Caco-2 (cell line): ENCODE results near the gene NXPH2. TPM values are rescaled to one million over a fixed set of nuclear protein-coding genes. Genes with fewer than 3 reads are reported as not detected.
A peak's percentile ranks its signal among the peaks of the same experiment; 100 is the strongest.

ENCODE experiments used
- BruUV-seq: library from RNA; stranded (reverse); fragments of 400-500 nt; replicated peaks from 2 replicates; lab custom pipeline; 2021; lab: Mats Ljungman, UMichigan
- CTCF ChIA-PET: fragments of 300-600 bp; sonication (Branson Sonifier 250); formaldehyde crosslinking; loops from one replicate; lab custom pipeline; 2022; ENCODE audit warnings: antibody characterized with exemption; lab: Charles Lee
- POLR2A ChIA-PET: fragments of 300-600 bp; sonication (Branson Sonifier 250); formaldehyde crosslinking; loops from one replicate; lab custom pipeline; 2022; ENCODE audit warnings: antibody characterized with exemption; lab: Charles Lee
- DNase-seq, 2 experiments: peaks; one replicate each; pipeline versions ENCODE4 v3.0.0 to v3.0.0-alpha.2; 2020 to 2022
- H3K27me3 ChIP-seq: replicated peaks from 2 replicates; pipeline ENCODE4 v1.6.0; 2011; ENCODE audit warnings: low read length; ENCODE audit not compliant: control insufficient read depth, insufficient read depth
- H3K36me3 ChIP-seq: 2 replicates; pipeline ENCODE4 v1.5.1; 2011; ENCODE audit warnings: low read length; ENCODE audit not compliant: control insufficient read depth, insufficient read depth
- H3K4me1 ChIP-seq: fragments of 250-450 bp; sonication (Bioruptor Pico); 2 replicates; pipeline ENCODE4 v1.5.1; 2020; ENCODE audit warnings: mild to moderate bottlenecking
- H3K4me3 ChIP-seq: 2 replicates; pipeline ENCODE4 v1.5.1; 2011; ENCODE audit warnings: low read depth, mild to moderate bottlenecking, control low read depth, low read length
- H3K9me3 ChIP-seq: fragments of 250-450 bp; sonication (Bioruptor Pico); 2 replicates; pipeline ENCODE4 v1.5.1; 2020; ENCODE audit warnings: mild to moderate bottlenecking, moderate library complexity
- H3K27ac Mint-ChIP-seq: one replicate; pipeline ENCODE4 v1.8.0; 2022; ENCODE audit warnings: mixed read lengths; ENCODE audit not compliant: unreplicated experiment
- H3K27me3 Mint-ChIP-seq: one replicate; pipeline ENCODE4 v1.8.0; 2022; ENCODE audit warnings: mixed read lengths; ENCODE audit not compliant: insufficient read depth, unreplicated experiment
- H3K36me3 Mint-ChIP-seq: one replicate; pipeline ENCODE4 v1.8.0; 2022; ENCODE audit warnings: mild to moderate bottlenecking, mixed read lengths; ENCODE audit not compliant: insufficient read depth, unreplicated experiment
- H3K4me1 Mint-ChIP-seq: one replicate; pipeline ENCODE4 v1.8.0; 2022; ENCODE audit warnings: low read depth, mixed read lengths; ENCODE audit not compliant: unreplicated experiment
- H3K4me3 Mint-ChIP-seq: one replicate; pipeline ENCODE4 v1.8.0; 2022; ENCODE audit warnings: mild to moderate bottlenecking, moderate library complexity, mixed read lengths; ENCODE audit not compliant: unreplicated experiment
- H3K9me3 Mint-ChIP-seq: one replicate; pipeline ENCODE4 v1.8.0; 2022; ENCODE audit warnings: mixed read lengths; ENCODE audit not compliant: unreplicated experiment
- CTCF ChIP-seq, 2 experiments: fragments of 200-600 bp in 1 of 2; IDR thresholded peaks; 1 replicate in 1 of 2; 2 replicates in 1 of 2; pipeline versions ENCODE4 v1.5.1 to v1.8.0; 2011 to 2022; ENCODE audit warnings: antibody characterized with exemption in 1 of 2, control low read depth in 1 of 2, inconsistent platforms in 1 of 2, low read depth in 1 of 2, low read length in 1 of 2, mild to moderate bottlenecking in 1 of 2, moderate library complexity in 1 of 2; ENCODE audit not compliant: insufficient read depth in 1 of 2, severe bottlenecking in 1 of 2, unreplicated experiment in 1 of 2
- intact Hi-C: fragments of 100-400 bp; cut with micrococcal nuclease; formaldehyde crosslinking; loops from one replicate; pipeline ENCODE4 v1.10.0; 2022; ENCODE audit not compliant: unreplicated experiment
- total RNA-seq: library from RNA; stranded (reverse); gene quantifications from 2 replicates; pipeline ENCODE4 v1.2.3, GENCODE V29; 2022

The NXPH2 gene
- total RNA-seq, 1 experiment from 2014 or later: not detected

GRCh38 chr2:138654146-138654545, 126.0 kb downstream of the NXPH2 start:
- Histone ChIP-seq H3K9me3 (no peaks in the 10 kb centered on the region), H3K4me1 (peaks cover 29% of the 10 kb centered on the region), H3K4me3 (no peak overlapping the region), H3K27me3 (no peaks in the 10 kb centered on the region), H3K36me3 (no peaks in the 10 kb centered on the region)
- no peaks in the 10 kb centered on the region for H3K9me3 Mint-ChIP-seq
- no peak for TF ChIP-seq CTCF (IDR thresholded peaks at IDR 0.05; ENCODE audit: insufficient read depth in 1 of 2, low read depth in 1 of 2, low read length in 1 of 2, severe bottlenecking in 1 of 2, unreplicated experiment in 1 of 2)
- ChIA-PET POLR2A (no interaction called here), CTCF (no interaction called here)
- H3K27ac Mint-ChIP-seq: no peak overlapping the region
- peaks cover 31% of the 10 kb centered on the region for H3K4me1 Mint-ChIP-seq
- H3K27me3 Mint-ChIP-seq: no peaks in the 10 kb centered on the region
- BruUV-seq: no TSS peak
- DNase-seq: no peak
- H3K36me3 Mint-ChIP-seq: no peaks in the 10 kb centered on the region
- no peak overlapping the region for H3K4me3 Mint-ChIP-seq
- intact Hi-C loops: no loop called here

GRCh38 chr2:138652378-138652777, 127.8 kb downstream of the NXPH2 start:
- no peak overlapping the region for H3K4me3 ChIP-seq
- H3K4me3 Mint-ChIP-seq: no peak overlapping the region
- TF ChIP-seq CTCF (IDR thresholded peaks at IDR 0.05; ENCODE audit: insufficient read depth in 1 of 2, low read depth in 1 of 2, low read length in 1 of 2, severe bottlenecking in 1 of 2, unreplicated experiment in 1 of 2): no peak
- H3K27me3 Mint-ChIP-seq: no peaks in the 10 kb centered on the region
- intact Hi-C loops: no loop called here
- H3K27ac Mint-ChIP-seq: peak overlapping the region; percentile 79
- H3K9me3 ChIP-seq: no peaks in the 10 kb centered on the region
- H3K4me1 Mint-ChIP-seq: peaks cover 25% of the 10 kb centered on the region
- H3K36me3 Mint-ChIP-seq: no peaks in the 10 kb centered on the region
- CTCF ChIA-PET: interaction anchor here (0.7 kb wide), 1 partner anchor 176 kb away, joined by 3 read pairs; no protein-coding TSS in a partner anchor
- POLR2A ChIA-PET: no interaction called here
- peaks cover 29% of the 10 kb centered on the region for H3K4me1 ChIP-seq
- H3K27me3 ChIP-seq: no peaks in the 10 kb centered on the region
- BruUV-seq: no TSS peak
- H3K36me3 ChIP-seq: no peaks in the 10 kb centered on the region
- no peaks in the 10 kb centered on the region for H3K9me3 Mint-ChIP-seq
- DNase-seq: no peak

DNA sequence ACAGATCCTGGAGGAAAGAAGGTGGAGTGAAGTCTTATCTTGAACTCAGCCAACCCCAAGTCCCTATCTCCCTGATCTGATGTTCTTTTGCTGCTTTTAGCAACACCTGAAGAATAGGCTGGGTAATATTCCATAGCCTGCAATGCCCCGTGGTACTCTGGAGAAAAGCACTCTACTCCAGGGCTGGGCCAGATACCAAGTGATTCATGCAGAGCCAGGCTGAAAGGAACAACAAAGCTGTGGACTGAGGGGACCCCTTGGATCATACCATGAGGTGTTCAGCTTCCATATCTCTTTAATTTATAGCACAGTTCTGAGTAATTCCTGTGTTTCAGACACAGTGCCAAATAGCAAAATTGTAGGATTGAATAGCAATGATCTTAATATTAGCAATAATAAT, 130.6 kb downstream of the NXPH2 start:
- CTCF ChIA-PET: no interaction called here
- Mint-ChIP-seq H3K27ac (no peak overlapping the region), H3K36me3 (no peaks in the 10 kb centered on the region), H3K27me3 (no peaks in the 10 kb centered on the region), H3K9me3 (no peaks in the 10 kb centered on the region), H3K4me3 (no peak overlapping the region), H3K4me1 (peaks cover 24% of the 10 kb centered on the region)
- POLR2A ChIA-PET: no interaction called here
- TF ChIP-seq CTCF (IDR thresholded peaks at IDR 0.05; ENCODE audit: insufficient read depth in 1 of 2, low read depth in 1 of 2, low read length in 1 of 2, severe bottlenecking in 1 of 2, unreplicated experiment in 1 of 2): no peak
- Histone ChIP-seq H3K27me3 (no peaks in the 10 kb centered on the region), H3K9me3 (no peaks in the 10 kb centered on the region), H3K4me1 (peaks cover 33% of the 10 kb centered on the region), H3K36me3 (no peaks in the 10 kb centered on the region), H3K4me3 (no peak overlapping the region)
- BruUV-seq: no TSS peak
- DNase-seq: no peak
- intact Hi-C loops: no loop called here
